IMR-90 (cell line): ENCODE data around the gene ABHD18. TPM values are rescaled to one million over a fixed set of nuclear protein-coding genes. Genes with fewer than 3 reads are reported as not detected.

Source experiments
- ATAC-seq: fragments of 200-7000 bp; cut with Tn5 transposase; 2 replicates; pipeline ENCODE4 v1.9.1; 2020; ENCODE audit warnings: low read depth, mild to moderate bottlenecking, moderate library complexity
- BruUV-seq: library from RNA; stranded (reverse); fragments of 400-500 nt; replicated peaks from 2 replicates; lab custom pipeline; 2021; lab: Mats Ljungman, UMichigan
- CTCF ChIA-PET: fragments of 300-600 bp; formaldehyde crosslinking; extraction: SDS; loops from one replicate; lab custom pipeline; 2021; ENCODE audit warnings: antibody characterized with exemption; lab: Yijun Ruan, JAX
- POLR2A ChIA-PET: fragments of 300-600 bp; sonication (Branson Sonifier 250); formaldehyde crosslinking; loops from one replicate; lab custom pipeline; 2022; ENCODE audit warnings: antibody characterized with exemption; ENCODE audit not compliant: unreplicated experiment; lab: Charles Lee
- DNase-seq: peaks from one replicate; pipeline ENCODE4 v3.0.0; 2013
- H2AFZ ChIP-seq: replicated peaks from 2 replicates; pipeline ENCODE3; 2013; ENCODE audit warnings: low read length, mild to moderate bottlenecking; ENCODE audit not compliant: poor library complexity
- H2AK5ac ChIP-seq: 2 replicates; pipeline ENCODE4 v1.6.1; 2013; ENCODE audit warnings: low read depth, low read length, inconsistent platforms
- H2AK9ac ChIP-seq: replicated peaks from 2 replicates; pipeline ENCODE3; 2013; ENCODE audit warnings: mild to moderate bottlenecking, low read depth, low read length, moderate library complexity; ENCODE audit not compliant: poor library complexity
- H2BK120ac ChIP-seq: 2 replicates; pipeline ENCODE4 v1.6.1; 2013; ENCODE audit warnings: low read depth, low read length, inconsistent platforms
- H2BK15ac ChIP-seq: 3 replicates; pipeline ENCODE4 v1.6.1; 2013; ENCODE audit warnings: low read depth, low read length, inconsistent platforms
- H2BK20ac ChIP-seq: 2 replicates; pipeline ENCODE4 v1.6.1; 2013; ENCODE audit warnings: low read depth, mild to moderate bottlenecking, inconsistent platforms, low read length, moderate library complexity
- H2BK5ac ChIP-seq: 2 replicates; pipeline ENCODE4 v1.6.1; 2013; ENCODE audit warnings: mild to moderate bottlenecking, low read depth, low read length, inconsistent platforms; ENCODE audit not compliant: poor library complexity, severe bottlenecking
- H3K14ac ChIP-seq: replicated peaks from 2 replicates; pipeline ENCODE4 v1.6.1; 2013; ENCODE audit warnings: low read depth, low read length, inconsistent platforms
- H3K18ac ChIP-seq: 2 replicates; pipeline ENCODE4 v1.6.1; 2013; ENCODE audit warnings: low read depth, low read length, control low read depth
- H3K23ac ChIP-seq: 2 replicates; pipeline ENCODE4 v1.6.1; 2013; ENCODE audit warnings: low read depth, low read length, inconsistent platforms
- H3K27ac ChIP-seq: 2 replicates; pipeline ENCODE4 v1.5.1; 2013; ENCODE audit warnings: mild to moderate bottlenecking, control low read depth, low read length; ENCODE audit not compliant: insufficient read depth
- H3K27me3 ChIP-seq: 2 replicates; pipeline ENCODE4 v1.6.1; 2013; ENCODE audit warnings: low read length; ENCODE audit not compliant: control insufficient read depth, insufficient read depth
- H3K36me3 ChIP-seq: 2 replicates; pipeline ENCODE4 v1.6.1; 2013; ENCODE audit warnings: low read length, mixed read lengths; ENCODE audit not compliant: control insufficient read depth, insufficient read depth
- H3K4ac ChIP-seq: 2 replicates; pipeline ENCODE4 v1.6.1; 2013; ENCODE audit warnings: low read depth, low read length, inconsistent platforms
- H3K4me1 ChIP-seq: 2 replicates; pipeline ENCODE4 v1.6.1; 2013; ENCODE audit warnings: low read length, mixed read lengths; ENCODE audit not compliant: control insufficient read depth, insufficient read depth
- H3K4me2 ChIP-seq: 2 replicates; pipeline ENCODE4 v1.6.1; 2013; ENCODE audit warnings: low read depth, mild to moderate bottlenecking, control low read depth, low read length, moderate library complexity
- H3K4me3 ChIP-seq: 2 replicates; pipeline ENCODE4 v1.5.1; 2013; ENCODE audit warnings: low read depth, mild to moderate bottlenecking, control low read depth, low read length, moderate library complexity; ENCODE audit not compliant: insufficient read depth
- H3K56ac ChIP-seq: 2 replicates; pipeline ENCODE4 v1.6.1; 2013; ENCODE audit warnings: low read length, inconsistent platforms; ENCODE audit not compliant: insufficient read depth; ENCODE audit errors: extremely low read depth
- H3K79me1 ChIP-seq, 2 experiments: 2 replicates each; pipeline ENCODE4 v1.6.1; 2013; ENCODE audit warnings: low read length in 2 of 2, inconsistent platforms in 1 of 2, low read depth in 1 of 2
- H3K9ac ChIP-seq: 2 replicates; pipeline ENCODE4 v1.6.1; 2013; ENCODE audit warnings: low read depth, low read length, control low read depth
- H3K9me1 ChIP-seq: 2 replicates; pipeline ENCODE4 v1.6.1; 2013; ENCODE audit warnings: low read length, inconsistent platforms; ENCODE audit not compliant: insufficient read depth
- H3K9me3 ChIP-seq: 2 replicates; pipeline ENCODE4 v1.6.1; 2013; ENCODE audit warnings: low read length; ENCODE audit not compliant: control insufficient read depth, insufficient read depth
- H4K20me1 ChIP-seq: 2 replicates; pipeline ENCODE4 v1.6.1; 2013; ENCODE audit warnings: low read length, inconsistent platforms; ENCODE audit not compliant: insufficient read depth
- H4K5ac ChIP-seq: 2 replicates; pipeline ENCODE4 v1.6.1; 2013; ENCODE audit warnings: mild to moderate bottlenecking, low read depth, low read length, control low read depth
- H4K8ac ChIP-seq, 2 experiments: 2 replicates each; pipeline ENCODE4 v1.6.1; 2013; ENCODE audit warnings: low read depth in 2 of 2, low read length in 2 of 2, control low read depth in 1 of 2, inconsistent platforms in 1 of 2
- H4K91ac ChIP-seq: 2 replicates; pipeline ENCODE4 v1.6.1; 2013; ENCODE audit warnings: low read depth, low read length, inconsistent platforms; ENCODE audit not compliant: insufficient read depth
- CEBPB ChIP-seq: IDR thresholded peaks from 2 replicates; pipeline ENCODE4 v1.6.1; 2012; ENCODE audit warnings: low read depth, low read length, improper control_type of control experiment
- CHD1 ChIP-seq: IDR thresholded peaks from 2 replicates; pipeline ENCODE4 v1.6.1; 2012; ENCODE audit warnings: low read depth, low read length, improper control_type of control experiment
- FOS ChIP-seq: fragments of 150-350 bp; IDR thresholded peaks from 2 replicates; pipeline ENCODE4 v1.6.1; 2016; ENCODE audit warnings: low read depth, low read length
- MAFK ChIP-seq: IDR thresholded peaks from 2 replicates; pipeline ENCODE4 v1.6.1; 2012; ENCODE audit warnings: low read depth, low read length, improper control_type of control experiment
- MAZ ChIP-seq: IDR thresholded peaks from 2 replicates; pipeline ENCODE4 v1.6.1; 2012; ENCODE audit warnings: low read depth, mild to moderate bottlenecking, low read length, improper control_type of control experiment, moderate library complexity, borderline replicate concordance
- MXI1 ChIP-seq: IDR thresholded peaks from 2 replicates; pipeline ENCODE4 v1.6.1; 2012; ENCODE audit warnings: low read depth, mild to moderate bottlenecking, low read length, moderate library complexity, borderline replicate concordance
- NFE2L2 ChIP-seq: fragments of 150-350 bp; IDR thresholded peaks from 2 replicates; pipeline ENCODE4 v1.6.1; 2016; ENCODE audit warnings: low read depth, mild to moderate bottlenecking, low read length
- POLR2A ChIP-seq: IDR thresholded peaks from 2 replicates; pipeline ENCODE4 v1.6.1; 2012; ENCODE audit warnings: mild to moderate bottlenecking, low read depth, low read length
- RAD21 ChIP-seq: IDR thresholded peaks from 2 replicates; pipeline ENCODE4 v1.6.1; 2012; ENCODE audit warnings: low read length, improper control_type of control experiment
- RCOR1 ChIP-seq: IDR thresholded peaks from 2 replicates; pipeline ENCODE4 v1.6.1; 2012; ENCODE audit warnings: mild to moderate bottlenecking, low read length, improper control_type of control experiment; ENCODE audit not compliant: insufficient replicate concordance
- RFX5 ChIP-seq: IDR thresholded peaks from 2 replicates; pipeline ENCODE4 v1.8.0; 2012; ENCODE audit warnings: low read depth, mild to moderate bottlenecking, low read length, moderate library complexity
- SMC3 ChIP-seq: fragments of 150-350 bp; IDR thresholded peaks from 2 replicates; pipeline ENCODE4 v1.6.1; 2016; ENCODE audit warnings: low read depth, mild to moderate bottlenecking, antibody characterized with exemption, low read length, moderate library complexity
- WGBS, 2 experiments: methylation state at CpG; one replicate each; pipeline versions ENCODE4 v1.1.5 to v1.1.7; 2013; ENCODE audit warnings: missing lambda C conversion rate in 2 of 2; ENCODE audit not compliant: insufficient read length in 1 of 2; ENCODE audit errors: extremely low coverage in 2 of 2; 5-methylcytosine and 5-hydroxymethylcytosine counted together
- dilution Hi-C: fragments of 300-500 bp; cut with HindIII; formaldehyde crosslinking; loops from one replicate; pipeline ENCODE4 v1.14.3; 2018; ENCODE audit warnings: low sequenced_read_pairs; ENCODE audit not compliant: unreplicated experiment
- in situ Hi-C: fragments of 300-500 bp; cut with MboI; formaldehyde crosslinking; loops from 3 replicates; pipeline ENCODE4 v1.14.3; 2019; ENCODE audit warnings: low sequenced_read_pairs, inconsistent platforms, mixed read lengths
- intact Hi-C: fragments of 100-400 bp; cut with micrococcal nuclease; formaldehyde crosslinking; loops from 2 replicates; pipeline ENCODE4 v1.10.0; 2022
- polyA plus RNA-seq, 3 experiments: library from polyadenylated mRNA; depleted of rRNA; stranded (reverse); fragments of >200 nt; gene quantifications; 2 replicates each; pipeline ENCODE4 v1.2.3, GENCODE V29; 2012; ENCODE audit warnings: low replicate concordance in 1 of 3
- total RNA-seq: library from RNA; depleted of rRNA; stranded (reverse); fragments of >200 nt; gene quantifications from 2 replicates; pipeline ENCODE4 v1.2.3, GENCODE V29; 2012
- TF ChIP-seq, protein P1 (sequence below): fragments of 150-350 bp; IDR thresholded peaks from 2 replicates; pipeline ENCODE4 v1.6.1; 2016; ENCODE audit warnings: low read depth, mild to moderate bottlenecking, low read length, moderate library complexity, borderline replicate concordance
- TF ChIP-seq, protein P2 (sequence below): conservative IDR thresholded peaks from 2 replicates; pipeline ENCODE4 v1.5.1; 2012; ENCODE audit warnings: mild to moderate bottlenecking, low read depth, low read length, improper control_type of control experiment
- TF ChIP-seq, protein P3 (sequence below): fragments of 150-350 bp; IDR thresholded peaks from 2 replicates; pipeline ENCODE4 v1.6.1; 2017; ENCODE audit warnings: mild to moderate bottlenecking, antibody characterized with exemption, low read length, low read depth

Gene ABHD18
- total and polyA plus RNA-seq, 2 of the 4 experiments (the other 2 are of a cell fraction) = 2.4 to 4.3 TPM

DNA sequence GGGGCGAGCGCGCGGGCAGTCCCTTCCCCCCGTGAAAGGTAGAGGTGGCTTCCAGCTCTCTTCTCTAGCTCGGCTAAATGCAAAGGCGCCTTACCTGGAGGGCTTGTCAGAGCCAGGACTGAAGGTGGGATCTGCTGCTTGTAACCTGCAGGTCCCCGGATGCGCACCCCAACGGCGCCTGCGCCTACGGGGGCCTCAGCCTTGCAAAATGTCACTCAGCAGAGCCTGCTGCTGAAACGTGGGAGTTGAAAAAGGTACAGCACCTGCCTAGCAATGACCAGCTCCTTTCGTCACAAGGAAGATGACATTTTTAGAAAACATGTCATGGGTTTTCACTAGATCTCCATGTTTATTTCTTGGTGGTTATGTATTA is 583 bp downstream of the ABHD18 start:
- Histone ChIP-seq H3K9ac (peak overlapping the region; percentile 35), H4K20me1 (no peaks in the 10 kb centered on the region), H2BK120ac (no peak overlapping the region), H3K4me3 (peak overlapping the region; percentile 69), H4K5ac (peak overlapping the region; percentile 37; the same call in 1 of the 2 replicates), H3K36me3 (no peaks in the 10 kb centered on the region), H3K18ac (peak overlapping the region; percentile 1; the same call in 1 of the 2 replicates), H3K79me1 (peaks cover 8 to 55% of the 10 kb centered on the region in 2 experiments), H2BK15ac (no peak overlapping the region), H3K4me1 (no peaks in the 10 kb centered on the region), H4K8ac (peak overlapping the region; percentile 59 to 69; a peak in 2 of 4 replicates), H3K56ac (peak overlapping the region; percentile 35; the same call in 1 of the 2 replicates), H3K23ac (peak overlapping the region; percentile 21; the same call in 1 of the 2 replicates), H2BK20ac (no peak overlapping the region), H3K9me1 (peaks cover 2% of the 10 kb centered on the region; the same call in 1 of the 2 replicates), H3K27me3 (no peaks in the 10 kb centered on the region), H2BK5ac (peak overlapping the region; percentile 51), H2AK5ac (no peak overlapping the region), H3K4ac (peak overlapping the region; percentile 90), H3K14ac (peak overlapping the region; percentile 75), H2AFZ (peak overlapping the region; percentile 99), H3K4me2 (peak overlapping the region; percentile 100), H3K9me3 (no peaks in the 10 kb centered on the region), H4K91ac (peak overlapping the region; percentile 57; the same call in 1 of the 2 replicates), H2AK9ac (peak overlapping the region; percentile 87), H3K27ac (peak overlapping the region; percentile 38)
- dilution Hi-C loops (no loop called here), intact Hi-C loops (loop anchor here (2.0 to 10.0 kb wide), 2 partner anchors 95 to 181 kb away; partner anchors contain the start of genes HSPA4L and LARP1B), in situ Hi-C loops (no loop called here)
- ChIA-PET POLR2A (interaction anchor here (0.5 to 0.7 kb wide), 2 partner anchors 8 to 457 kb away, joined by 3 read pairs; no protein-coding TSS in a partner anchor), CTCF (interaction anchor here (0.9 to 1.1 kb wide), 2 partner anchors 54 to 95 kb away, joined by 3 read pairs; partner anchors contain the start of gene LARP1B)
- no TSS peak for BruUV-seq
- DNase-seq (peak; percentile 20), ATAC-seq (peak; percentile 1; the same call in 1 of the 2 replicates)
- 0% methylated on average over 1 of the region's 15 CpGs; no CpG with 5 or more reads in 1 of the 2 experiments for WGBS, 2 experiments
- no peak for TF ChIP-seq RAD21
- TF ChIP-seq, protein P1, sequence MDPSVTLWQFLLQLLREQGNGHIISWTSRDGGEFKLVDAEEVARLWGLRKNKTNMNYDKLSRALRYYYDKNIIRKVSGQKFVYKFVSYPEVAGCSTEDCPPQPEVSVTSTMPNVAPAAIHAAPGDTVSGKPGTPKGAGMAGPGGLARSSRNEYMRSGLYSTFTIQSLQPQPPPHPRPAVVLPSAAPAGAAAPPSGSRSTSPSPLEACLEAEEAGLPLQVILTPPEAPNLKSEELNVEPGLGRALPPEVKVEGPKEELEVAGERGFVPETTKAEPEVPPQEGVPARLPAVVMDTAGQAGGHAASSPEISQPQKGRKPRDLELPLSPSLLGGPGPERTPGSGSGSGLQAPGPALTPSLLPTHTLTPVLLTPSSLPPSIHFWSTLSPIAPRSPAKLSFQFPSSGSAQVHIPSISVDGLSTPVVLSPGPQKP = no peak
- no peak for TF ChIP-seq MAFK
- TF ChIP-seq SMC3 = no peak
- no peak for TF ChIP-seq RCOR1
- no peak for TF ChIP-seq CHD1
- no peak; the same call in 1 of the 2 replicates for TF ChIP-seq MXI1
- TF ChIP-seq NFE2L2 = no peak
- no peak for TF ChIP-seq CEBPB
- no peak for TF ChIP-seq POLR2A
- TF ChIP-seq, protein P2, sequence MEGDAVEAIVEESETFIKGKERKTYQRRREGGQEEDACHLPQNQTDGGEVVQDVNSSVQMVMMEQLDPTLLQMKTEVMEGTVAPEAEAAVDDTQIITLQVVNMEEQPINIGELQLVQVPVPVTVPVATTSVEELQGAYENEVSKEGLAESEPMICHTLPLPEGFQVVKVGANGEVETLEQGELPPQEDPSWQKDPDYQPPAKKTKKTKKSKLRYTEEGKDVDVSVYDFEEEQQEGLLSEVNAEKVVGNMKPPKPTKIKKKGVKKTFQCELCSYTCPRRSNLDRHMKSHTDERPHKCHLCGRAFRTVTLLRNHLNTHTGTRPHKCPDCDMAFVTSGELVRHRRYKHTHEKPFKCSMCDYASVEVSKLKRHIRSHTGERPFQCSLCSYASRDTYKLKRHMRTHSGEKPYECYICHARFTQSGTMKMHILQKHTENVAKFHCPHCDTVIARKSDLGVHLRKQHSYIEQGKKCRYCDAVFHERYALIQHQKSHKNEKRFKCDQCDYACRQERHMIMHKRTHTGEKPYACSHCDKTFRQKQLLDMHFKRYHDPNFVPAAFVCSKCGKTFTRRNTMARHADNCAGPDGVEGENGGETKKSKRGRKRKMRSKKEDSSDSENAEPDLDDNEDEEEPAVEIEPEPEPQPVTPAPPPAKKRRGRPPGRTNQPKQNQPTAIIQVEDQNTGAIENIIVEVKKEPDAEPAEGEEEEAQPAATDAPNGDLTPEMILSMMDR = no peak
- no peak for TF ChIP-seq FOS
- TF ChIP-seq, protein P3, sequence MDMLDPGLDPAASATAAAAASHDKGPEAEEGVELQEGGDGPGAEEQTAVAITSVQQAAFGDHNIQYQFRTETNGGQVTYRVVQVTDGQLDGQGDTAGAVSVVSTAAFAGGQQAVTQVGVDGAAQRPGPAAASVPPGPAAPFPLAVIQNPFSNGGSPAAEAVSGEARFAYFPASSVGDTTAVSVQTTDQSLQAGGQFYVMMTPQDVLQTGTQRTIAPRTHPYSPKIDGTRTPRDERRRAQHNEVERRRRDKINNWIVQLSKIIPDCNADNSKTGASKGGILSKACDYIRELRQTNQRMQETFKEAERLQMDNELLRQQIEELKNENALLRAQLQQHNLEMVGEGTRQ = no peak
- no peak for TF ChIP-seq RFX5
- TF ChIP-seq MAZ = no peak
